Measurements from ENCODE around the gene EPC1.
"Not testable (repeated sequence)": the region's sequence is repeated elsewhere in the genome, so short reads cannot be mapped to it uniquely, and the experiment has no call there.

EPC1 gene

DNA sequence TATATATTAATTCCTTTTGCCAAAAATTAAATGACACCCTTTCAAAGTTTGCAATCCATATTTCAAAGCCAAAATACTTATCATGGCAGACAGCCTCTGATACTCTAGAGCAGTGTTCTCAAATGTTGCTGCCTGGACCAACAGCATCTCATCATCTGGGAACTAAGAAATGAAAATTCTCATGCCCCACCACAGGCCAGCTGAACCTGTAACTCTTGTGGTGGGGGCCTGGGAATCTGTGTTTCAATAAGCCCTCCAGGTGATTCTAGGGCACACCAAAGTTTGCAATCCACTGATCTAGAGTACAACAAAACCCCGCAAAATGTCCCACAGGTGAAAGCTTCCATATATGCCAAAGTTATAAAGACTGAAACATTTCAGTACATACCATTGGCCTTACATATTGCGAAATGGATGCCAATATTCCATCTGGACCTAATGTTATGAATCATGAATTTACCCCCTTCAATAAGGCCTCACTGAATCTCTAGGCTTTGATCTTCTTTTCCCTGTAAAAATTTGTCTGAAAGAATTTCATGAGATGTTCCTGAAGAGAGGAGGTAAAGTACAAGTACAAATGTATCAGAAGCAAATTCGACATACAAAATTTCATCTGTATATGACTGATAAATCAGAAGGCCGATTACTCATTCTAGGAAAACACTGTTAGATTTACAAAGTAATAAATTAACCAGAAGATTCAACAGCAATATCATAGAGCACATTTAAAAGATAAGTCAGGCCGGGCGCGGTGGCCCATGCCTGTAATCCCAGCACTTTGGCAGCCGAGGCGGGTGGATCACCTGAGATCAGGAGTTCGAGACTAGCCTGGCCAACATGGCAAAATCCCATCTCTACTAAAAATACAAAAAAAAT lies 25.3 kb upstream of the EPC1 start:
- no peak for DNase-seq (ENCODE audit: low read depth in 1 of 2, low spot score in 1 of 2)

DNA sequence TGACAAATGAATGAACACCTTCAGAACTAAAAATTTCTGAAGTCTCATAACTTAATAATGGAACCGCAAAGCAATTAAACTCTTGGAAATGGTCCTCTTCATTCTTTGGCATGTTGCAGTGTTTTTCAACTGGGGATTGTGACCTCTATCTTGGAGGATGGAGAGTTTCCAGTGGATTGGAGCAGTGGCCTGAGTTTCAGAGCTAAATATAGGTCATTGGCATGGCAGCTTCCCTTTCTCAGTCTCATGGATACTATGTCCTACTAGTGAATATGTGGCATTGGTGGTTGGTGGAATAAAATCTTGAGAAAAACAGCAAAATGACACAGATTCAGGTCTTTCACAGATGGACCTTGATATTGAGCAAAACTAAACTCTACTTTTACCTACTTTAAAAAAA lies 24.1 kb upstream of the EPC1 start:
- DNase-seq (ENCODE audit: low read depth in 1 of 2, low spot score in 1 of 2), result no peak

DNA sequence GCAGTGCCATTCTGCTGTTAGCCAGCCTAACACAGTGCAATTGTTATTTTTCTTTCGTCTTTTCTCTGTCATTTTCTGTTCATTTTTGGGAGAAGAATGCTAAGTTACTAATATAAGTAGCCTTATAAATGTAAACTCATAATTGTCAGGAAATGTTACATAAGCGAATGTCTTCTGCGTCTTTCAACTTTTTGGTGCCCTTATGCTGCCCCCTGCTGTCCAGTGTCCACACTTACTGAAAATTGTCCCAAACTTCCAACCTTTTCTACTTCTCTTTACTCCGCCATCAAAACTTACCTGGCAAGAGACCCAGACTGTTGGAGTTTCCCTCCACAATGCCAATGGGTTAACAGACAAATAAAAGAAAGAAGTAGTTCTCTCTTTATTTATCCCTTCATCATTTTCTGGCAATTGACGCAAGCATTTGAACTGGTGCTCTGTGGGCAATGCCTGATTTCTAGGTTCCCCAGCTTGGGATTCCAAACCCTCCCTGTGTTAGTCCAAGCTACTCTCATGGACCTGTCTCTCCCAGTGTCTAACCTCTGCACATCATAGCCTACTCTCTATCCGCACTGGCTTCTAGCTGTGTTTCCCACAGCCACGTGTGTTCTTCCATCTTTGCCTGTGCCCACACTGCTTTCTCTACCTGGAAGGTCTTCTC lies 21.0 kb upstream of the EPC1 start:
- DNase-seq (ENCODE audit: low read depth in 1 of 2, low spot score in 1 of 2), result peak; percentile 37 to 67

DNA sequence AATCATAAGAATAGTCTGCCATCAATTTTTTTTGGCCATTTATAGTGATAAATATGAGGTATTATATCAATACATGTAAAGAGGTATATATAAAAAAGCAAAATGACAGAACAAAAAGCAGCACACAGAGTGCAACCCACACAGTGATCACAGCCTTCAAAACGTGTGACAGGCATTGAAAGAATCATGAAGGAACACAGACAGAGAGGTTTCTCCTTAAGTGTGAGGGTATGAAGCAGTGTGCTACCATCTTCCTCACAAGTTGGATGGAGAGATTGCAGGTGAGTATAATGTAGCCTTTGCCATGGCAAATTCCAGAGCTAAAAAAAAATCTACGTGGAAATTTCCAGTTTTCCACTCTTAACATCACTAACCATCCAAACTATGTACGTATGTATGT lies 19.6 kb upstream of the EPC1 start:
- DNase-seq (ENCODE audit: low read depth in 1 of 2, low spot score in 1 of 2), result no peak

DNA sequence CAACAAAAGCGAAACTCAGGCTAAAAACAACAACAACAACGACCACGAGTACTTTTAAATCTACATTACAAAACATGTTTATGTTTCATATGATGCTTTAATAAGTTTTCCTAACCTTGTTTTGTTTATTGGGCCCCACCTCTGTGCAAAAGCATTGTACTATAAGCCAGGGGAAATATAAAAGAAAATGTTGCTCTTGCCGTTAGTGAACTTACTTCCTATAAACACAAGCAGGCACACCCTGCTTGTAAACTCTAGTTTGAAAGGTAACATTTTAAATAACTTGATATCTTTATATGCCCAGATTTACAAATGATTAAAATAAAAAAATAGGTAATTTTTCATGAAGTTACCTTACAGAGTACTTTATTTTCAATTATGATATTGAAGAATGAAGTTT lies 19.2 kb upstream of the EPC1 start:
- no peak for DNase-seq (ENCODE audit: low read depth in 1 of 2, low spot score in 1 of 2)

DNA sequence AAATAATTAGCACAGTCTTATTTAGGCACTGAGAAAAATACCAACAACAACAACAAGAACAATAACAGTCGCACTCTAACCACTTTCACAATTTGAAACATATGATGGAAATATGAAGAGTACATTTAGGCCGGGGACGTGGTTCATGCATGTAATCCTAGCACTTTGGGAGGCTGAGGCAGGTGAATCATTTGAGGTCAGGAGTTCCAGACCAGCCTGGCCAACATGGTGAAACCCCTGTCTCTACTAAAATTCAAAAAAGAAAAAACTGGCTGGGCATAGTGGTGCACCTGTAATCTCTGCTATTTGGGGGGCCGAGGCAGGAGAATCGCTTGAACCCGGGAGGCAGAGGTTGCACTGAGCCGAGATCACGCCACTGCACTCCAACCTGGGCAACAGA lies 18.4 kb upstream of the EPC1 start:
- DNase-seq (ENCODE audit: low read depth in 1 of 2, low spot score in 1 of 2), result not testable (repeated sequence)

DNA sequence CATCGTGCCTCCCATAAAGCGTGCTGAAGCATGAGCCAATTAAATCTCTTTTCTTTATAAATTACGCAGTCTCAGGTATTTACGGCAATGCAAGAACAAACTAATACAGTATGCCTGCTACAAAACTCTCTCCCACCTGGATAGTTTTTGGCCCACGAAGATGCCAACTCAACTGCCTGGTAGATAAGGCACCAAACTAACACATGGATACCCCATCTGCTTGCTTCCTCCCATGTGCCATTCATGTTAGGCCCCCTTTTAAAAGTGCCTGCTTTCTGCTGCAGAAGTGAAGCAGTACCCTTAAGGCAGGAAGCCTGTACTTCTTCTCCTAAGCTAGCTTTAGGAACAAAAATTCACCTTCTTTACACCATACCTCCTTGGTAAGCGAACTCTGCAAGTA lies 15.6 kb upstream of the EPC1 start:
- no peak for DNase-seq (ENCODE audit: low read depth in 1 of 2, low spot score in 1 of 2)

DNA sequence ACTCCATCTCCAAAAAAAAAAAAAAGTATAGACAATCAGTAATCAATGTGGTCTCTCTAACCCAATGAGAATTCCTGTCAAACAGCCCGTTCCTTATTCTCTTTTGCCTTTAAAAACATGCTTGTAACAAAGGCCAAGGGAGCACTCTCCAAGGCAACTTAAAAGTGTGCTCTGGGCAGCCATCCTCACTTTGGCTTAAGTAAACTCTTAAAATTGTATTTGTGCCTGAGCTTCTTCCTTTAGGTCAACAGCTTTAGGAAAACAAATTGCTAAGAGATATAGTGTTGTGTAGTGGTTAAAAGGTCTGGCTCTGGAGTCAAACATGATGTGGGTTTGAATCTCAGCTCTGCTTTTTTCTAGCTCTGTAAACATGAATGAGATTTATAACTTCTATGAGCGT lies 13.9 kb upstream of the EPC1 start:
- no peak for DNase-seq (ENCODE audit: low read depth in 1 of 2, low spot score in 1 of 2)

DNA sequence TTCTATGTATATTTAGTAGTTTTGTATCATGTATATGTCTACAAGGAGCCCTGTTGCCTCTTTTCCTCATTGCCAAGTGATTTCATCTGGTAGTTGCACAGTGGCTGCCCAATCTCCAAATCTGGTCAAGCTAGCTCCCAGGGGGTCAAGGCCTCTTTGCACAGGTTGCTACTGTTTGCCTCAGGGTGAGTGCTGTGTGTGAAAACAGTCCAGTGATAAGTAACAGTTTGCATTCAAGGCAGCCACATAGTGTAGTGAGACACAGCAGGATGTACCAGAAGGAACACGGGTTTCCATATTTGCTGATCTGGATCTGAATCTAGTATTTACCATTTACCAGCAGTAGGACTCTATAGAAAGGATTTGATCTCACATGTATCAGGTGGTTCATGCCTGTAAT lies 13.3 kb upstream of the EPC1 start:
- DNase-seq (ENCODE audit: low read depth in 1 of 2, low spot score in 1 of 2), result no peak

DNA sequence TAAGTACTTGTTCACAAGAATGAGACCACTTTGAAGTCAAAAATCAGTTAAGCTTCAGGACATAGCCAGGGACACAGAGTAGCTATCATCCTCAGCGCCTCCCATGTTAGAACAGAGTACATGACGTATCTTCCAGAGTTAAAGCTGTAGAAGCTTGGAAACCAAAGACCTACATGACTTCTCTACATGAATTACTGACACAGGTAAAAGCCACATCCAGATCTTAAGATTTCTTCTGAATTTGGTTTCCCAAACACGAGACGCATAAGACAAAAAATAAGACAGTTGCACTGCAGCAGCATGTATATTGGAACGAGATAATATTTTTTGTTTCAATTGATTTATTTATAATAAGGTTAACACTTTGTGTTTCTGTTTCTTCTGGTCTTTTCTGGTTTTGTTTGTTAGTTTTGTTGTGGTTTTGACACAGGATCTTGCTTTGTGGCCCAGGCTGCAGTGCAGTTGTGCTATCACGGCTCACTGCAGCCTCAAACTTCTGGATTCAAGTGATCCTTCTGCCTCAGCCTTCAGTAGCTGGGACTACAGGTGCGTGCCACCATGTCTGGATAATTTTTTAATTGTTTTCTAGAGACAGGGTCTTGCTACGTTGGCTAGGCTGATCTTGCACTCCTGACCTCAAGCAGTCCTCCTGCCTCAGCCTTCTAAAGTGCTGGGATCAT lies 10.2 kb upstream of the EPC1 start:
- DNase-seq (ENCODE audit: low read depth in 1 of 2, low spot score in 1 of 2), result no peak

DNA sequence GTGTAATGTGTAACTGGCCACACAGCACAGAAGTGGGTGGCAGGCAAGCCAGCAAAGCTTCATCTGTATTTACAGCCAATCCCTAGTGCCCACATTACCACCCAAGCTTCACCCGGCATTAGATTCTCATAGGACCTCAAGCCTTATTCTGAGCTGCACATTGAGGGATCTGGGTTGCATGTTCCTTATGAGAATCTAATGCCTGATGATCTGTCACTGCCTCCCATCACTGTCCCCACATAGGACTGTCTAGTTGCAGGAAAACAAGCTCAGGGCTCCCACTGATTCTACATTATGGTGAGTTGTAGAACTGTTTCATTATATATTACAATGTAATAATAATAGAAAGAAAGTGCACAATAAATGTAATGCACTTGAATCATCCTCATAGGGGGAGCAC lies 7.7 kb upstream of the EPC1 start:
- DNase-seq (ENCODE audit: low read depth in 1 of 2, low spot score in 1 of 2), result not testable (repeated sequence)

DNA sequence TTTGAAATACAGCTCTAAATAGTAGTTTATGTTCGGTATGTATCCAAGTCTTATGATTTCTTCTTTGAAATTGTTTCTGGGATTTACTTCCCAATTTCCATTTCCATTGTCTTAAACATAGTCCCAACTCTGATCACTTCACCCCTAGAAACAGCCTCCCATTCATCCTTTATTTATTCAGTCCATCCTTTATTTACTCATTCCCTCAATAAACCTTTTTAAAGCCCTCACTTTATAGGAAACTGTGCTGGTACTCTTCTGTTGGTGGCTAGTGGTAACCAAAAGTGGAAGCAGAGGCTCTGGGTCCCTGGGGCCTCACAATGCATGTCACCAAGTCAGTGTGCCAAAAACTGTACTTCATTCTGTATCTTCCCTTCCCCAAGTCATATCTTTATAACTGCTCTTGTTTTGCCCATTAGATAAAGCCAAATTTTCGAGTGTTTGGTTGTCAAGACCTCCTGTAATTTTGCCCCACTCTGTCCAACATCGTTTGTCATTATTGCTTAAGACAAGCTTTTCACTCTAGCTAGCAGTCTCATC lies 3.9 kb upstream of the EPC1 start:
- no peak for DNase-seq (ENCODE audit: low read depth in 1 of 2, low spot score in 1 of 2)

DNA sequence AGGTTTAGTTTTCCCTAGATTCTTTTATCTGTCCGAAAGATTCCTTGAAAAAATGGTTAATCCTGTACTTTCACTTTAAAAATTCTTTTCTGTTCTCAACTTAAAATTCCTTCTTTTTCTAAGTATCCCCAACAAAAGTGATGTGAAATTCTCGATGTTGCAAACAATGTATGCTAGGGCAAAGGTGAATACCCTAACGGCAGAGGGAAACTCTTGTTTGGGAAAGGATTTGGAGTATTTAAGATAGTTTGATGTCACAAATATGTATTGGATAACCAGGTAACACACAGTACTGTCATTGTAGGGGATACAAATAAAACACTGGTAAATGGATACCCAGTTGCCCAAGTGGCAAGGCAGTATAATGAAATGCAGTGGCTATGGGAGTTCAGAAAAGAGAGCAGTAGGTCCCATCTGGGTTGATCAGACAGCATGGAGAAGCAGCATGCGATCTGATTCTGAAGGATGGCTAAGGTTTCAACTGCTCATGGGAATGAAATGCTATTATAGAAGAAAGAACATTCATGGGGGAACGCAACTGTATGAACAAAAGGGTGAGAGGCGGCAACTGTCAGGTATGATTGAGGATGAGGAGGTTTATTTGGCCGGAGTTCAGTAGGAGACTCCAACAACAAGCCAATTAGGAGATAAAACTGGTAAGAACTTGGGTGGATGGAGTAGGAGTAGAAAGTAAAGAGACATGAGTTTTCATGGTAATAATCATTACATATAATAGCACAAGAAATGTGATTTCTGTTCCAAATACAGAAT lies 3.2 kb upstream of the EPC1 start:
- DNase-seq (ENCODE audit: low read depth in 1 of 2, low spot score in 1 of 2), result no peak

DNA sequence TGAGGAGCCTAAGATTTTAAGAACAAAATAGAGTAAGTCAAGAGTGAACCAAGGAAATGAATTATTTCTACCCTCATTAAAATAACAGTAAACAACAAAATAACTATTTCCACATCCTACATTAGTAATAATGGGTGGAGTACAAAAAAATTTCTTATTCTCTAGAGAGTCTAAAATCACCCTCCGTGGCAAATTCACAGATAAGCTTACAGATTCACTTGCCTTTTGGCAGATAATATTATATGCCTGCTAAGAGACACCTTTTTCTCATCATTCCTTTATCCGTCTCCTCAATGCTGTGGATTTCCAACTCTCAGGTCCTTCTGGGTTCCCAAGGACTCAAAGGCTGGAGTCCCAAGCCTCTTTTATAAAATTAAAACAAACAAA lies 2.2 kb upstream of the EPC1 start:
- DNase-seq (ENCODE audit: low read depth in 1 of 2, low spot score in 1 of 2), result no peak

DNA sequence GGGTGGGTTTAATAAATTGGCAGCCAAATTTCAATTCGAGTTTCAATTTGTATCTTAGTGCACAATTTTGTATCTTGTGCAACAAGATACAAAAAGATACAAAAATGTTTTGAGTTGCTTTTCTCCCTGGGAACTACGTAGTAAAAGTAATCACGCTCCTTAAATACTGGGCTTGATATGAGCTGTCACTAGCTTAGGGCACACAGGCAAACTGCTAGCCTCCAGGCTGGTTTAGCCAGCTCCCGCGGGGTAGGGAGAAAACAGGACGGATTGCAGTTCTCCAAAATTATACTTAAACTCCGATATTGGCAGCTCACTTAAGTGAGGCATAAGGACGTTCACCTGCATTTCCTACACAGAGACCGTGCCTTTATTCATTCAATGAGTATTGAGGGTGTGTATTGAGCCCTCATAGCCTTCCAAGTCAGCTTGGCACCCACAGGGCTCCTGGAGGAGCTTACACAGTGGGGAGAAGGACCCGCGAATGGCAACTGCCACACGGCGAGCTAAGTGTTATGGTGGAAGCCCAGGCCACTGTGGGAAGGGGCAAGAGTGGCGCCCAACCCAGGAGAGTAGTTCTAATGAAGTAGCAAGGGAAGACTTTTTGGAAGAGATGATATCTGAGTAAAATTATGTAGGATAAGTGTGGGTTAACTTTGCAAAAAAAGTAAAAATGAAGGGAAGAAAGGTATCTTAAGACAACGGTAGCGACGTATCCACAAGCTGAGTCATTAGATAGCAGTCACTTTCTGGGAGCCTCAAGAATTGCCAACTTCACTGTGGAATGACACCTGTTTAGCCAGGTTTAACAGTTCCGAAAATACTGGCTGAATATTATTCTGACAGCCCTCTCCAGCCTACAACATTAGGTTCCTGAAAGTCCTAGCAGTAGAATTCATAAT lies 1.6 kb upstream of the EPC1 start:
- DNase-seq (ENCODE audit: low read depth in 1 of 2, low spot score in 1 of 2), result no peak

DNA sequence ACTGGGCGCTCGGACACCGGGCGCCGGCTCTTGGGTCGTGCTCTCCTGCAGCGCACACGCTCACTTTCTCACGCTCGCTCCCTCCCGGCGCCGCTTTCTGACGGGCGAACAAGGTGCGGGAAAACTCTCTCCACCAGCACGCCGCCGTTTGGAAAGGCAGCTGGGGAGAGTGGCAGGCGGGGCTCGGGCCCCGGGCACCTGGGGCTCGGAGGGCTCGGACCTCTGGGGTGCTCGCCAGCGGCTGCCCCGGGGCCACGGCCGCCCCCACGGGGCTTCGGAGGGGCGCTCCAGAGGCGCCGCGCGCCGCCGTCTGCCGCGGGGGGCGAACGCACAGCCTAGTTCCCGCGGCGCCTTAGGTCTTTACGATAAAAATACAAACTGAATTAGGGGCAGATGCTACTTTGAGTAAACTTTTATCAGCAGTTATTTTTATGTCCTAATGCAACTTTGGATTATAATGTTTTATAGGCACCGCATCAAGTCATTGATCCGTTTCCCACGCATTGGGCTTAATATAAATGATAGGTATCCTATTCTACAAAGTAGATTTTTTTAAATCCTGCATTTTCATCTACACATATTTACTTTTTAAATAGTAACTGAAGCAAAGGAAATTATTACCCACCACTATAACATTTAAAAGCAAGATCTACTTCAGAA lies 535 bp upstream of the EPC1 start:
- DNase-seq (ENCODE audit: low read depth in 1 of 2, low spot score in 1 of 2), result no peak

DNA sequence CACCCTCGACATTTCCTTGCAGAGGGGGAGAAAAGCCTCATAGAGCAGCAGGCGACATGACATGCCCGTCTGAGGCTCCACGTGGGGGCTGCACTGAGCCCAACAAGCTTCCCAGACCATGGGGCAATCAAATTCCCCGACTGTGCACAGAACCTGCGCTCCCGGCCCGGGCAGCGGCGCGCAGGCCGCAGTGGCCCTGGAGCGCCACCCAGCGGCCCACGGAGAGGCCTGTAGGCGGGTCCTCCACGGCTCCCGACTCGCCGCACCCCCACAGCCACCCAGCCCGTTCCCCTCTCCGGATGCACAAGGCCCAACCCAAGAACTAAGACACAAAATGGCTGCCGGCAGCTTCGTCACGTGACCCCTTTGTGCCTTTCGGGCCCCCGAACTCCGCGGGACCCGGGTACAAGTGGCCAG lies 816 bp downstream of the EPC1 start:
- peak; percentile 86 to 93 for DNase-seq (ENCODE audit: low read depth in 1 of 2, low spot score in 1 of 2)

DNA sequence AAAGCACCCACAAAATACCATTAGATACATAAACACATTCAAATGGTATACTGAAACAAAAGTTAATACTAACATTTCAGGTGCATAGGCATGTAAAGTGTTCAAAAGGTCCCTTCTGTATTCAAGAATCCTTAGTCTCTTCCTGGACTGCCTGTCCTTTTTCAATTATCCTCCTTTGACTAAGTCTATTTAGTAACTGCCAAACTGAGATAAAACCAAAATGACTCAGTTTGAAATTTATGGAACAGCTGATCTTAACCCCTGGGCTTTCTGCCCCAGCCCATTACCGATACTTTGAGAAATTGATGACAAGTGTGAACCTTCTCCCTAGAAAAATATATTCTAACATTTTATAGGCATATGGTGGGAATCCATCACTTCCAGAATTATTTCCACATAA lies 5.4 kb downstream of the EPC1 start:
- no peak for DNase-seq (ENCODE audit: low read depth in 1 of 2, low spot score in 1 of 2)

DNA sequence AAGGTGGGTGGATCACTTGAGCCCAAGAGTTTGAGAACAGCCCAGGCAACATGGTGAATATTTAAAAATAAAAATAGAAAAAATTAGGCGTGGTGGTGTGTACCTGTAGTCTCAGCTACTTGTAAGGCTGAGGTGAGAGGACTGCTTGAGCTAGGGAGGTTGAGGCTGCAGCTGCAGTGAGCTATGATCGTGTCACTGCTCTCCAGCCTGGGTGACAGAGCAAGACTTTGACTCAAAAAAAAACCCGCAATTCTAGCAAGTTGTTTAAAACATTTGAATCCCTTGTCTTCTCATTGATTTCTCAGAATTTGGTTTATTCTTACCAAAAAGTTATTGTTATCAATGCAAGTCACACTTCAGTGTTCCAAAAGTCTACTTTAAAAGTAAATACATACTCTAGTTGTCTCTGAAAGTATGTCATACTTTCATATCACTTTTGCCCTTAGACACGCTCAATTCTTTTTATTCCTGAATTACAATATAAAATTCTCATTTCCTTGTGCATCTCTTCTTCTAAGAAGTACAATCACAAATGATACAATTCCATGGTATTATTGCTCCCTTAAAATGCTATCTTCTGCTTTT lies 6.3 kb downstream of the EPC1 start:
- DNase-seq (ENCODE audit: low read depth in 1 of 2, low spot score in 1 of 2), result no peak

Data from activated CD4-positive, alpha-beta T cell treated with anti-CD3 and anti-CD28 coated beads, Interleukin-2, amount 50 U/mL, for 24 hours (primary cell).